Measurements from ENCODE around the gene EHMT1.
A peak's percentile ranks its signal among the peaks of the same experiment; 100 is the strongest.

The EHMT1 gene

GRCh38 chr9:137815256-137816255 lies 196.8 kb downstream of the EHMT1 start:
- FAIRE-seq: no peak
- DNase-seq (ENCODE audit: insufficient read length, low spot score): no peak

GRCh38 chr9:137816531-137817235 lies 197.9 kb downstream of the EHMT1 start:
- DNase-seq (ENCODE audit: insufficient read length, low spot score) (no peak), FAIRE-seq (no peak)

- no peak for DNase-seq (ENCODE audit: insufficient read length, low spot score)
- no peak for FAIRE-seq
Measured at GRCh38 chr9:137817236-137818200, 198.7 kb downstream of the EHMT1 start.

- FAIRE-seq: no peak
- no peak for DNase-seq (ENCODE audit: insufficient read length, low spot score)
Measured at GRCh38 chr9:137818286-137818685, 199.5 kb downstream of the EHMT1 start.

- DNase-seq (ENCODE audit: insufficient read length, low spot score): no peak
- no peak for FAIRE-seq
Measured at GRCh38 chr9:137820161-137820855, 201.5 kb downstream of the EHMT1 start.

GRCh38 chr9:137823986-137824771 lies 205.4 kb downstream of the EHMT1 start:
- FAIRE-seq: no peak
- DNase-seq (ENCODE audit: insufficient read length, low spot score): no peak

- FAIRE-seq (peak; percentile 53), DNase-seq (ENCODE audit: insufficient read length, low spot score) (peak; percentile 62)
Measured at GRCh38 chr9:137825324-137825989, 206.7 kb downstream of the EHMT1 start.

GRCh38 chr9:137827908-137828526 lies 209.2 kb downstream of the EHMT1 start:
- no peak for FAIRE-seq
- no peak for DNase-seq (ENCODE audit: insufficient read length, low spot score)

- DNase-seq (ENCODE audit: insufficient read length, low spot score) (no peak), FAIRE-seq (no peak)
Measured at GRCh38 chr9:137828527-137829259, 209.9 kb downstream of the EHMT1 start.

GRCh38 chr9:137829260-137829996 lies 210.6 kb downstream of the EHMT1 start:
- no peak for FAIRE-seq

GRCh38 chr9:137832191-137832700 lies 213.4 kb downstream of the EHMT1 start:
- DNase-seq (ENCODE audit: insufficient read length, low spot score): no peak
- FAIRE-seq: no peak

More at GRCh38 chr9:137829260-137829996, 210.6 kb downstream of the EHMT1 start:
- no peak for DNase-seq (ENCODE audit: insufficient read length, low spot score)

GRCh38 chr9:137832830-137833590 lies 214.2 kb downstream of the EHMT1 start:
- FAIRE-seq (no peak), DNase-seq (ENCODE audit: insufficient read length, low spot score) (no peak)

- FAIRE-seq: no peak
- DNase-seq (ENCODE audit: insufficient read length, low spot score): no peak
Measured at GRCh38 chr9:137833721-137834613, 215.2 kb downstream of the EHMT1 start.

GRCh38 chr9:137834846-137835546 lies 216.2 kb downstream of the EHMT1 start:
- DNase-seq (ENCODE audit: insufficient read length, low spot score): no peak
- FAIRE-seq: no peak
